Cardiac septum (tissue), 1 donor: ENCODE results near the gene SGMS1. TPM values are rescaled to one million over a fixed set of nuclear protein-coding genes. Genes with fewer than 3 reads are reported as not detected.
"Not testable (repeated sequence)": the region's sequence is repeated elsewhere in the genome, so short reads cannot be mapped to it uniquely, and the experiment has no call there.

Experiments used
- DNase-seq: peaks from one replicate; pipeline ENCODE4 v3.0.0-alpha.2; 2020; ENCODE audit warnings: low spot score
- intact Hi-C: fragments of 100-400 bp; cut with DNase I; formaldehyde crosslinking; loops from one replicate; pipeline ENCODE4 v1.14.0; 2022
- total RNA-seq: library from RNA; stranded (reverse); fragmentation: NEBNext Ultra II Directional; extraction: Animal tissue kit (Norgen Biotek cat#: 25700); gene quantifications from one replicate; pipeline ENCODE4 v1.2.1, GENCODE V29; 2021
- donor health status: DM: no; HTN: no; CAD: no.

SGMS1 gene
- total RNA-seq, 1 donor from 2014 or later = 24.3 TPM

DNA sequence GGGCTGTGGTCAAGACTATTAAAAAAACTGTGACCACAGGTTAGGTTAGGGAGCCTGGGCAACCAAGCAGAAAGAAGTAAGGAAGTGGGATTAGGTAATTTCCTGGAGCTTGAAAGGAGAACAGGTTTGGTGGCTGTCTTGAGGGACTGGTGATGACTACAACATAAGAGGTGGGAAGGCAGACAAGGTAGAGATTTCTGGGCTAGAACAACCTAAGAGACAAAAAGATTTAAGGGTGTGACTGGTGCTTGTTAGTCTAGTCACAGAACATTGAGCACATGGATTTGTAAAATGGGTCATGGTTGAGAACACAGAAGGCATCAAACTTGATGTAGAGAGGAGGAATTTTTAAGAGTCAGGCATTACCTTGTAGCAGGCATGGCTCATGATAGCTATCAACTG, 248.7 kb downstream of the SGMS1 start:
- intact Hi-C loops = loop anchor here (5.0 kb wide), 1 partner anchor 48 kb away; no protein-coding TSS in a partner anchor
- no peak for DNase-seq

DNA sequence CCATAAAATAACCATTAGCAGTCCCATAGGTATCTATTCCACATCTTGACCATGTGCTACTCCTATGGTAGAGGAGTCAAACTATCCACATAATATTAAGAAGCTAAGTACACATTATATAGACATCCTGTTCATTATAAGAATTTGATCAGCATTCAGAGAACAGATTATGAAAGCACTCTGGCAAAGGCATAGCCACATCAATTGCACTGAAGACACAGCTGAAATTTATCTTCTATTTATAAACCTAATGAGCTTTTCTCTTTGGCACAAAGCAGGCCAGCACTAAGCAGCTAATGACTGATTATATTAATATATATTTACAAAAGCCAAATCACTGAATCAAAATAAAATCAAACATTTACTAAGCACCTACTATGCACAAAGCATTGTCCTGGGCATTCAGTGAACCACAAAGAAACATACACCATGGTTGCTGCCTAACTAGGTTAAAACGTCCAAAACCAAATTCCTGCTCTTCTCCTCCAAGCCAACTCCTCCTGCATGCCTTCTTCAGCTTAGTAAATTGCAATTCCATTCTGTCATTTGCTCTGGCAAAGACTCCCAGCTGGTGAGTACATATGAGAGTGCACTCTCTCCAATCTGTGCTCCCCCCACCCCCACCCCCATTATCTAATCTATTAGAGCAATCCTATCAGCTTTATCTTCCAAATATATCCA, 249.8 kb downstream of the SGMS1 start:
- no peak for DNase-seq
- intact Hi-C loops = no loop called here

GRCh38 chr10:50369931-50370330, 253.8 kb downstream of the SGMS1 start:
- no peak for DNase-seq
- intact Hi-C loops = no loop called here

GRCh38 chr10:50367732-50368131, 256.0 kb downstream of the SGMS1 start:
- intact Hi-C loops = no loop called here
- no peak for DNase-seq

GRCh38 chr10:50366421-50366820, 257.3 kb downstream of the SGMS1 start:
- intact Hi-C loops = not testable (repeated sequence)

DNA sequence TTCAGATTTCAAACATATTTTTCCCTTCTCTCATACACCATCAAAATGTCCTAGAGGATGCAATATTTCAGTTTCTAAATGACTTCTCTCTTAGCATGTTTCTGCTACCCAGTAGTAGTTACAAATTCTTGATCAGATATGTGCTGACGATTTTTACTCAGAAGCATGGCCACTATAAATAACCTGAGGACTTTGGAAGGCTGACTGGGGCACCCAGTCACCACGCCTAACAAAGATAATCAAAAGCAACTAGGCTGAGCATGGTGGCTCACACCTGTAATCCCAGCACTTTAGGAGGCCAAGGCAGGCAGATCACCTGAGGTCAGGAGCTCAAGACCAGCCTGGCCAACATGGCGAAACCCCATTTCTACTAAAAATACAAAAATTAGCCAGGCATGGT, 259.0 kb downstream of the SGMS1 start:
- intact Hi-C loops, DNase-seq: not testable (repeated sequence)

More at GRCh38 chr10:50366421-50366820, 257.3 kb downstream of the SGMS1 start:
- DNase-seq = not testable (repeated sequence)

- DNase-seq = no peak
- intact Hi-C loops = no loop called here
Measured at GRCh38 chr10:50362547-50363125, 261.1 kb downstream of the SGMS1 start.

GRCh38 chr10:50361946-50362345, 261.8 kb downstream of the SGMS1 start:
- intact Hi-C loops = no loop called here
- DNase-seq = no peak

- DNase-seq = no peak
- intact Hi-C loops = no loop called here
Measured at GRCh38 chr10:50360077-50360850, 263.5 kb downstream of the SGMS1 start.

DNA sequence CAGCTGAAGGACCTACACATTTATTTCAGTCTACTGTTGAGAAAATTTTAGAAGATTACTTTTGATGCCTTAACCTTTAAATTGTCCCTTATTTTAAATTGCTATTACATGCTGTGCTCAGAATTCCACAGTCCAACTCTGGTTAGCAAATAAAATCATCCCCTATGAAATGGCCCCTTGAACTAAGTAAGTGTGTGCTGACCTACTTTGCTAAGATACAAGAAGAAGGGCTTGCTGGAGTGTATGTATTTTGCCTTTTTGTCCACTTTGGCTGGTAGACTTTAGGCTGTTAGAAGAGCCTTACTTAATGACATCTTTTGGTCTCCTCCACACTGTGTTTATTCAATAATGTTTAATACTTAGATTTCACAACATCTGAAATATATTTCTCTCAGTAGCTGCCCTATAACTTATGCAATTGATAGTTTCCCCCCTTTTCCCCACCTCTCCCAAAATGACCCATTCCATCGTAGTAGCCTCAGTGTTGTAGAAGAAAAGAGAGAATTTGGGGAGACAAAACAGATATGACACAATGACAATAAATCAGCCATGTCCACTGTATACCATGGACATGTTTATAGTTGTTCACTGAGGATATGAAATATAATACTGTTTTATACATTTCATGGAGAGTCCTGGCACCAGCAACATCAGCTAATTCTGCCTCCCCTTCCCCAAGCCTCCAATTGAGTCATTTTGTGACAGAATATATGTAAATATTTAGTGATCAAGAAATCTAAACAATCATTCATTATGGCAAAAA, 264.6 kb downstream of the SGMS1 start:
- intact Hi-C loops = no loop called here

DNA sequence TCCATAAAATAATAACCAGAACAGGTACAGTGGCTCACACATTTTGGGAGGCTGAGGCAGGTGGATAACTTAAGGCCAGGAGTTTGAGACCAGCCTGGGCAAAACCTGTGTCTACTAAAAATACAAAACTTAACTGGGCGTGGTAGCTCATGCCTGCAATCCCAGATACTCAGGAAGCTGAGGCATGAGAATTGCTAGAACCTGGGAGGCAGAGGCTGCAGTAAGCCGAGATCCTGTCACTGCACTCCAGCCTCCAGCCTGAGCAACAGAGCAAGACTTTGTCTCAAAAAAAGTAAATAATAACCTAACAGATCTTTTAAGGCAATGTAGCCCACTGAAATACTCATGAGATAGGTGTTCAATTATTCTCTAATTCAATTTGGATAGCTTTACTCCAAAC, 265.3 kb downstream of the SGMS1 start:
- intact Hi-C loops = no loop called here
- DNase-seq = no peak

More for the DNA sequence above, 264.6 kb downstream of the SGMS1 start:
- no peak for DNase-seq

DNA sequence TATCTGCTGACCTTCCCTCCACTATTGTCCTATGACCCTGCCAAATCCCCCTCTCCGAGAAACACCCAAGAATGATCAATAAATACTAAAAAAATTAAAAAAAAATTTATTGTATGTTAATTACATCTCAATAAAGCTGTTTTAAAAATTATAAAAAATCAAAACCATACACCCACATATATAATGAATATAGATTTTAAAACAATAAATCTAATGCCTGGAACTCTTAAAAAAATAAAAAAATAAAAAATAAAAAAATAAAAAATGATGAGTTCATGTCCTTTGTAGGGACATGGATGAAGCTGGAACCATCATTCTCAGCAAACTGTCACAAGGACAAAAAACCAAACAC, 267.3 kb downstream of the SGMS1 start:
- intact Hi-C loops, DNase-seq: not testable (repeated sequence)

GRCh38 chr10:50355693-50356480, 267.9 kb downstream of the SGMS1 start:
- intact Hi-C loops, DNase-seq: not testable (repeated sequence)

DNA sequence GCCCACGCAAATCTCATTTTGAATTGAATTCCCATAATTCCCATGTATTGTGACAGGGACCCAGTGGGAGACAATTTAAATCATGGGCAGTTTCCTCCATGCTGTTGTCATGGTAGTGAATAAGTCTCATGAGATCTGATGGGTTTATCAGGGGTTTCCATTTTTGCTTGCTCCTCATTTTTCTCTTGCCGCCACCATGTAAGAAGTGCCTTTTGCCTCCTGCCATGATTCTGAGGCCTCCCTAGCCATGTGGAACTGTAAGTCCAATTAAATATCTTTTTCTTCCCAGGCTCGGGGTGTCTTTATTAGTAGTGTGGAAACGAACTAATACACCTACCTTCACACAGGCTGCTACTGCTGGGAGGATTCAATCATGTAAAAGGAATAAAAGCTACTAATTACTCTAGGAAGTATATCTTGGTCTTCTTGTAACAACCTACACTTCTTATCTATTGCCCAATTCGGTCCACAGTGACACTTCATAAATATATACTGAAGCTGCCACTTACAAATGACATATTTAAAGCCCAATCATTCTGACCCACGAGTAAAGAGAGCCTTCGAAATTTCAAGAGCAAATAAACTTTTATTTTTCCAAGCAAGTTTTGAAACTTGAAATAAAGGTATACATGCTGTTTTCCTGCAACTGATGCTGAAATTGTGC, 272.1 kb downstream of the SGMS1 start:
- intact Hi-C loops = no loop called here

DNA sequence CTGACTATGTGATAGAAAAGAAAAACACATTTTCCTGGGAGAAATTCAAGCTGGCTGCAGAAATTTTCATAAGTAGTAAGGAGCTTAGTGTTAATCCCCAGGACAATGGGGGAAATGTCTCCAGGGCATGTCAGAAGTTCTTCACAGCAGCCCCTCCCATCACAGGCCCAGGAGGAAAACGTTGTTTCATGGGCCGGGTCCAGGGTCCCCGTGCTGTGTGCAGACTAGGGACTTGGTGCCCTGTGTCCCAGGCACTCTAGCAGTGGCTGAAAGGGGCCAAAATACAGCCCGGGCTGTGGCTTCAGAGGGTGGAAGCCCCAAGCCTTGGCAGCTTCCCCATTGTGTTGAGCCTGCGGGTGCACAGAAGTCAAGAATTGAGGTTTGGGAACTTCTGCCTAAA, 273.4 kb downstream of the SGMS1 start:
- intact Hi-C loops = no loop called here
- DNase-seq = no peak

More for the DNA sequence above, 272.1 kb downstream of the SGMS1 start:
- DNase-seq = no peak

DNA sequence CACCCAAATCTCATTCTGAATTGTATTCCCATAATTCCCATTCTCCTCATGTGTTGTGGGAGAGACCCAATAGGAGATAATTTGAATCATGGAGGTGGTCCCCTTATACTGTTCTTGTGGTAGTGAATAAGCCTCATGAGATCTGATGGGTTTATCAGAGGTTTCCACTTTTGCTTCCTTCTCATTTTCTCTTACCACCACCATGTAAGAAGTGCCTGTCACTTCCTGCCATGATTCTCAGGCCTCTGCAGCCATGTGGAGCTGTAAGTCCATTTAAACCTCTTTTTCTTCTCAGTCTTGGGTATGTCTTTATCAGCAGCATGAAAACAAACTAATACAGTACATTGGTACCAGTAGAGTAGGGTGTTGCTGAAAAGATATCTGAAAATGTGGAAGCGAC, 274.2 kb downstream of the SGMS1 start:
- DNase-seq = no peak
- intact Hi-C loops = no loop called here

- no peak for DNase-seq
- intact Hi-C loops = no loop called here
Measured at GRCh38 chr10:50347394-50347802, 276.4 kb downstream of the SGMS1 start.

DNA sequence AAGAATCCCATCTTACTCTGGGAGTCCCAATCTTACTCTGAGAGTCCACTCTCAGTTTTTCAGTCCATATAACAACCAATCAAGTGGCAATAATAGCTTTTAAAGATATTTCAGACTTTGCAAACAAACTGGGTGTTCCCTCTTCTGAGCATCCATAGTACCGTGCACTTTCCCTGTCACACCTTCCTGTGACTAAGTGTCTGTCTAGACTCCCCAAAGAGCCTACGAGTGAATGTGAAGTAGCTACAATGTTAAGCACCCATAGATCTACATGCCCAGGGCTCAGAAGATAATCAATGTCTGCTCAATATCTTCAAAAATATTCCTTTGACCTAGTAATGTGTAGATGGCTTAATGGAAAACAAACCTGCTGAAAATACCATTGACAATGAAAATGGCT, 276.8 kb downstream of the SGMS1 start:
- DNase-seq = no peak
- intact Hi-C loops = no loop called here

DNA sequence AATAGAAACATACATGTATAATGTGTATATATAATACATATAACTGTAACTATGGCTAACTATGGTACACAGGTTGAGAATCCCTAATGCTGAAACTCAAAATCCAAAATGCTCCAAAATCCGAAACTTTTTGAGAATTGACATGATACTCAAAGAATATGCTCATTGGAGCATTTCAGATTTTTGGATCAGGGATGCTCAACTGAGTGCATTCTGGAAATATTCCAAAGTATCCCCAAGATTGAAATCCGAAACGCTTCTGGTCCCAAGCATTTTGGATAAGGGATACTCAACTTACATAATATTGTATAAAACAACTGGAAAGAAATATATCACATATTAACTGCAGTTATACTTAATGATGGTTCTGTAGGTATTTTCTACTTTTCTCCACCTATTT, 278.2 kb downstream of the SGMS1 start:
- no peak for DNase-seq
- intact Hi-C loops = no loop called here
